ENCODE data around the gene MAT2B.

The MAT2B gene

DNA sequence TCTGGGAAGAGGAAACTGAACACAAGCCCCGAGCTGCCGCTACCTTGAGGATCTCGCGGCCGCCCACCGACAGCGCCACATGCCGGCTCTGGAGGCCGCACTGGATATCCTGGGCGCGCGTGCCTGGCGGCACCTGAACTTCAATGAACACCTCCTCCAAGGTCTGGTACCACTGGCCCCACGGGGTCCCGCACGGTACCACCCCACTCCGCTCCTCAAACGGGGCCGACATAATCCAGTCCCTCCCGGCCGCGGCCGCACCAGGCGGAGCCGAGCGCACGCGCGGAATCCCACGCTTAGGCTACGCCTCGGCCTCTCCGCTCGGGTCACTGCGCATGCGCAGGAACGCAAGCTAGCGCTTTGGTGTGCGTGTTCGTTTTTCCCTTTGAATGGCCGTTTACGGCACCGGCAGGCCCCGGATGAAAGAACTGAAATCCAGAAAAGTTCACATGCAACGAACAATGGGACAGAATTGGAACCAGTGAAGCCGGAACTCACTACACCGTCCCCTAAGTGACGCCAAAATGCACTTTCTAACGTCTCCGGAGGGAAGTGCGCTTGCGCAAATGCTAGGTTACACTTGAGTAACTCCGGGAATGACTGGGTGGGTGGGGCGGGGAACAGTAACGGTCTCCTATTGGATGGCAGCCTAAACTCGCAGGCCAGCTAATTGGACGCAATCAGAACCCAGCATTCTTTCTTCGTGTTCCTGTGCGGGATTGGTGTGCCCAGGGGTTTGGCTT lies 45.4 kb upstream of the MAT2B start, which contains the start of gene NUDCD2:
NUDCD2 (minus strand) TSS at position 284 of the 743 bp plus-strand sequence; CDS start at position 232, 52 bp downstream.
- Histone ChIP-seq H3K4me1 (ENCODE audit: control insufficient read depth in 1 of 2, insufficient read depth in 1 of 2, low read depth in 1 of 2, low read length in 1 of 2) (peaks cover 29% of the 10 kb centered on the region in 2 experiments), H3K36me3 (no peaks in the 10 kb centered on the region), H3K9me3 (no peaks in the 10 kb centered on the region), H3K27ac (peak within 1 kb of the TSS; percentile 81), H3K27me3 (no peaks in the 10 kb centered on the region), H3K4me3 (ENCODE audit: low read depth in 1 of 2, low read length in 1 of 2) (peak within 1 kb of the TSS; percentile 85 to 91)
- TF ChIP-seq, protein P1, sequence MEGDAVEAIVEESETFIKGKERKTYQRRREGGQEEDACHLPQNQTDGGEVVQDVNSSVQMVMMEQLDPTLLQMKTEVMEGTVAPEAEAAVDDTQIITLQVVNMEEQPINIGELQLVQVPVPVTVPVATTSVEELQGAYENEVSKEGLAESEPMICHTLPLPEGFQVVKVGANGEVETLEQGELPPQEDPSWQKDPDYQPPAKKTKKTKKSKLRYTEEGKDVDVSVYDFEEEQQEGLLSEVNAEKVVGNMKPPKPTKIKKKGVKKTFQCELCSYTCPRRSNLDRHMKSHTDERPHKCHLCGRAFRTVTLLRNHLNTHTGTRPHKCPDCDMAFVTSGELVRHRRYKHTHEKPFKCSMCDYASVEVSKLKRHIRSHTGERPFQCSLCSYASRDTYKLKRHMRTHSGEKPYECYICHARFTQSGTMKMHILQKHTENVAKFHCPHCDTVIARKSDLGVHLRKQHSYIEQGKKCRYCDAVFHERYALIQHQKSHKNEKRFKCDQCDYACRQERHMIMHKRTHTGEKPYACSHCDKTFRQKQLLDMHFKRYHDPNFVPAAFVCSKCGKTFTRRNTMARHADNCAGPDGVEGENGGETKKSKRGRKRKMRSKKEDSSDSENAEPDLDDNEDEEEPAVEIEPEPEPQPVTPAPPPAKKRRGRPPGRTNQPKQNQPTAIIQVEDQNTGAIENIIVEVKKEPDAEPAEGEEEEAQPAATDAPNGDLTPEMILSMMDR (IDR thresholded peaks at IDR 0.05): peak; percentile 46

GRCh38 chr5:163460562-163461171 lies 44.8 kb upstream of the MAT2B start, which contains the start of gene HMMR:
Gene HMMR (plus strand): TSS chr5:163460632. CDS start chr5:163460693, 61 bp downstream.
- H3K27ac ChIP-seq: peak within 1 kb of the TSS; percentile 81
- H3K36me3 ChIP-seq: no peaks in the 10 kb centered on the region
- peak within 1 kb of the TSS; percentile 85 to 91 for H3K4me3 ChIP-seq (ENCODE audit: low read depth in 1 of 2, low read length in 1 of 2)
- H3K27me3 ChIP-seq: no peaks in the 10 kb centered on the region
- peaks cover 29% of the 10 kb centered on the region in 2 experiments for H3K4me1 ChIP-seq (ENCODE audit: control insufficient read depth in 1 of 2, insufficient read depth in 1 of 2, low read depth in 1 of 2, low read length in 1 of 2)
- TF ChIP-seq, protein P1 (IDR thresholded peaks at IDR 0.05): no peak
- H3K9me3 ChIP-seq: no peaks in the 10 kb centered on the region

DNA sequence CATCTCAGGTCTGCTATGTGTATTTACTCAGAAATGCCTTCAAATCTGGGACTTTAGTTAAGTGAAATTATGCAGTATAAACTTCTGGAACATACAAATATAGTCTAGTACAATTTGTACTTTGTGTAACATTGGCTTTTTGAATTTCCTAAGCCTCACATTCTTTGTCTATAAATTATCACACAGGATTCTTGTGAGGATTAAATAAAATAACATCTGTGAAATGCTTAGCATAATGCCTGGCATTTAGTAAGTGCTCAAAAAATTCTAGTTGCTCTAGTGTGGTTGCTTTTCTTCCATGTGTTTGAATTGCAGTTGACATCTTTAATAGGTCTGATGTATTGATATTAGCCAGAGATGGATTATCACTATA lies 42.4 kb upstream of the MAT2B start:
- H3K27ac ChIP-seq: no peak overlapping the region
- peaks cover 4% of the 10 kb centered on the region for H3K36me3 ChIP-seq
- H3K4me1 ChIP-seq (ENCODE audit: control insufficient read depth in 1 of 2, insufficient read depth in 1 of 2, low read depth in 1 of 2, low read length in 1 of 2): peaks cover 29% of the 10 kb centered on the region in 2 experiments
- TF ChIP-seq, protein P1 (IDR thresholded peaks at IDR 0.05): no peak
- H3K4me3 ChIP-seq (ENCODE audit: low read depth in 1 of 2, low read length in 1 of 2): no peak overlapping the region
- H3K27me3 ChIP-seq: no peaks in the 10 kb centered on the region
- H3K9me3 ChIP-seq: no peaks in the 10 kb centered on the region

DNA sequence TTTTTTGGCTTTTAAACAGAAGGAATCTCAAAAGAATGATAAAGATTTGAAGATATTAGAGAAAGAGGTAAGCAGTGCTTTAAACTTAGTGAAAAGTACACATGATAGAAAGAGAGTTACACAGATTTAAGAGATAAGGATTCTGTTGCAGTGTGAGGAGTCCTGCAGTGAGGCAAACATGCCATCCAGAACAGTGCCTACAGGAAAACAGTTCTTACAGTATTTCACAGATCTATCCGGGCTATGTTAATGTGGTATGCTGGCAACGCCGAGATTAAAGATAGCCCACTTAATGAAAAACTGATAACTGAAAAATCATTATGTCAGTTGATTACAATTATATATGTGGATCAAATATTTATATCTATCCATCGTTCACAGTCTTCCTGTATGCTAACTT lies 37.7 kb upstream of the MAT2B start:
- TF ChIP-seq, protein P1 (IDR thresholded peaks at IDR 0.05): no peak
- Histone ChIP-seq H3K4me1 (ENCODE audit: control insufficient read depth in 1 of 2, insufficient read depth in 1 of 2, low read depth in 1 of 2, low read length in 1 of 2) (no peaks in the 10 kb centered on the region), H3K27me3 (no peaks in the 10 kb centered on the region), H3K27ac (no peak overlapping the region), H3K4me3 (ENCODE audit: low read depth in 1 of 2, low read length in 1 of 2) (no peak overlapping the region), H3K36me3 (peaks cover 40% of the 10 kb centered on the region), H3K9me3 (no peaks in the 10 kb centered on the region)

DNA sequence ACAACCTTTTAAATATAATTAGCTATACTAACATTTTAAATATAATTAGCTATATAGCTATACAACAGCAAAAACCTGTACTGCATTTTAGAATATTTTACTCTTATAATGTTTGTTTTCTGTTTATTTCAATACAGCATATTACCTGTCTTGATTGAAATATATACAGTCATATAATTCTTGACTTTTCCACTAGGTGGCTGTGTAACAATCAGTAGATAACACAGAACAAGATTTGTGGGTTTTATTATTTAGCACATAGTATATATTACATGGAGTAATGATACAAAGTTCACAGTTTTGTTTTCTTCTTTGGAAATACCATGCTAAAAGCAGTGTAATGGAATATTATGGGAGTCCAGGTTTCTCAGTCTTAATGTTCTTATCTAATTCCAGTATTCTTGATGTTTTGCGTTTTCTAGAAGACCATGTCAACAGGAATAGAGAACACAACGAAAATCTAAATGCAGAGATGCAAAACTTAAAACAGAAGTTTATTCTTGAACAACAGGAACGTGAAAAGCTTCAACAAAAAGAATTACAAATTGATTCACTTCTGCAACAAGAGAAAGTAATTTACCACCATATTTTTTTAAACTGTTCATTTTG lies 31.7 kb upstream of the MAT2B start:
- peaks cover 64% of the 10 kb centered on the region for H3K36me3 ChIP-seq
- H3K4me3 ChIP-seq (ENCODE audit: low read depth in 1 of 2, low read length in 1 of 2): no peak overlapping the region
- TF ChIP-seq, protein P1 (IDR thresholded peaks at IDR 0.05): no peak
- H3K27me3 ChIP-seq: no peaks in the 10 kb centered on the region
- no peaks in the 10 kb centered on the region for H3K9me3 ChIP-seq
- H3K27ac ChIP-seq: no peak overlapping the region
- no peaks in the 10 kb centered on the region for H3K4me1 ChIP-seq (ENCODE audit: control insufficient read depth in 1 of 2, insufficient read depth in 1 of 2, low read depth in 1 of 2, low read length in 1 of 2)
